Kidney (tissue), 14 donors: ENCODE data around the gene SP140. TPM values are rescaled to one million over a fixed set of nuclear protein-coding genes. Genes with fewer than 3 reads are reported as not detected.

Source experiments
- DNase-seq, 5 donors: peaks; one replicate each; pipeline ENCODE4 v3.0.0-alpha.2; 2013 to 2020
- FAIRE-seq: peaks from 2 replicates; lab custom pipeline; 2012; peaks lifted over from hg19 to GRCh38; lab: Jason Lieb, UNC
- H3K27ac ChIP-seq, 2 donors: one replicate each; pipeline ENCODE4 v1.7.0; 2013; ENCODE audit warnings: low read depth in 2 of 2, low read length in 2 of 2, inconsistent platforms in 1 of 2
- H3K27me3 ChIP-seq: one replicate; pipeline ENCODE4 v1.7.1; 2013; ENCODE audit warnings: low read length, inconsistent platforms; ENCODE audit not compliant: control insufficient read depth, insufficient read depth
- H3K36me3 ChIP-seq, 3 donors: one replicate each; pipeline versions ENCODE4 v1.7.0 to v1.7.1; 2013; ENCODE audit warnings: low read length in 3 of 3, control low read depth in 1 of 3, inconsistent platforms in 1 of 3; ENCODE audit not compliant: insufficient read depth in 3 of 3, control insufficient read depth in 2 of 3
- H3K4me1 ChIP-seq, 3 donors: one replicate each; pipeline versions ENCODE4 v1.7.0 to v1.7.1; 2013; ENCODE audit warnings: low read length in 3 of 3, inconsistent platforms in 1 of 3, low read depth in 1 of 3; ENCODE audit not compliant: control insufficient read depth in 2 of 3, insufficient read depth in 2 of 3
- H3K4me3 ChIP-seq, 3 donors: one replicate each; pipeline versions ENCODE4 v1.7.0 to v1.8.1; 2013; ENCODE audit warnings: low read length in 3 of 3, control low read depth in 1 of 3, inconsistent platforms in 1 of 3
- H3K9ac ChIP-seq, 3 donors: one replicate each; pipeline versions ENCODE4 v1.7.0 to v1.7.1; 2013; ENCODE audit warnings: low read length in 3 of 3, control low read depth in 1 of 3, inconsistent platforms in 1 of 3
- H3K9me3 ChIP-seq, 3 donors: one replicate each; pipeline versions ENCODE4 v1.7.0 to v1.7.1; 2013; ENCODE audit warnings: low read length in 3 of 3, control low read depth in 1 of 3, inconsistent platforms in 1 of 3; ENCODE audit not compliant: control insufficient read depth in 2 of 3, insufficient read depth in 1 of 3
- CTCF ChIP-seq: IDR thresholded peaks from 3 replicates; pipeline ENCODE4 v1.5.1; 2012; ENCODE audit warnings: mild to moderate bottlenecking, moderate library complexity, borderline replicate concordance; ENCODE audit not compliant: insufficient read depth; ENCODE audit errors: extremely low read depth
- intact Hi-C: fragments of 100-400 bp; cut with DNase I; formaldehyde crosslinking; loops from one replicate; pipeline ENCODE4 v1.11.1; 2022
- polyA plus RNA-seq: library from polyadenylated mRNA; stranded (reverse); fragments of 350-450 nt; fragmentation: Illumina TruSeq; extraction: RNeasy Lipid Tissue Mini Kit (QIAGEN cat#74804); gene quantifications from one replicate; pipeline ENCODE4 v1.2.3, GENCODE V29; 2014; ENCODE audit warnings: low read depth, low replicate concordance; ENCODE audit not compliant: insufficient read depth
- total RNA-seq: library from RNA; stranded (reverse); fragmentation: NEBNext Ultra II Directional; extraction: Animal tissue kit (Norgen Biotek cat#: 25700); gene quantifications from one replicate; pipeline ENCODE4 v1.2.1, GENCODE V29; 2021
- donor health status: control.
- donor health status: control.
- donor health status: control.
- donor health status: control.
- donor health status: control.
- donor health status: DM: yes; HTN: yes; CAD: no.
- donor health status: Normal renal cell carcinoma (clear cell type).

The SP140 gene
- total and polyA plus RNA-seq, 2 donors from 2014 or later = 0.52 to 7.3 TPM

- Histone ChIP-seq H3K27ac (no peak overlapping the region), H3K9ac (no peak overlapping the region), H3K27me3 (no peaks in the 10 kb centered on the region), H3K4me1 (no peaks in the 10 kb centered on the region), H3K9me3 (no peaks in the 10 kb centered on the region), H3K36me3 (no peaks in the 10 kb centered on the region), H3K4me3 (no peak overlapping the region)
- DNase-seq = no peak
- intact Hi-C loops = no loop called here
- no peak for FAIRE-seq
- no peak for TF ChIP-seq CTCF
Observed at GRCh38 chr2:230267556-230267955, 42.0 kb downstream of the SP140 start.

GRCh38 chr2:230268606-230269243 is 43.2 kb downstream of the SP140 start:
- intact Hi-C loops = no loop called here

GRCh38 chr2:230269715-230270114 is 44.2 kb downstream of the SP140 start:
- FAIRE-seq (no peak), DNase-seq (no peak)
- no peak overlapping the region for H3K27ac ChIP-seq
- H3K9ac ChIP-seq = no peak overlapping the region
- intact Hi-C loops = no loop called here
- no peaks in the 10 kb centered on the region for H3K27me3 ChIP-seq
- H3K4me3 ChIP-seq = no peak overlapping the region
- no peaks in the 10 kb centered on the region for H3K4me1 ChIP-seq
- TF ChIP-seq CTCF = no peak
- H3K36me3 ChIP-seq = no peaks in the 10 kb centered on the region
- no peaks in the 10 kb centered on the region for H3K9me3 ChIP-seq

More at GRCh38 chr2:230268606-230269243, 43.2 kb downstream of the SP140 start:
- H3K4me1 ChIP-seq = no peaks in the 10 kb centered on the region
- no peak overlapping the region for H3K27ac ChIP-seq
- DNase-seq (no peak), FAIRE-seq (no peak)
- H3K9me3 ChIP-seq = no peaks in the 10 kb centered on the region
- H3K9ac ChIP-seq = no peak overlapping the region
- TF ChIP-seq CTCF = no peak
- H3K27me3 ChIP-seq = no peaks in the 10 kb centered on the region
- no peaks in the 10 kb centered on the region for H3K36me3 ChIP-seq
- no peak overlapping the region for H3K4me3 ChIP-seq

- no peak for TF ChIP-seq CTCF
- no peak for DNase-seq
- intact Hi-C loops = no loop called here
- Histone ChIP-seq H3K4me3 (no peak overlapping the region), H3K9me3 (no peaks in the 10 kb centered on the region), H3K36me3 (no peaks in the 10 kb centered on the region), H3K27ac (no peak overlapping the region), H3K27me3 (no peaks in the 10 kb centered on the region), H3K9ac (no peak overlapping the region), H3K4me1 (no peaks in the 10 kb centered on the region)
- no peak for FAIRE-seq
Observed at GRCh38 chr2:230282936-230283335, 57.4 kb downstream of the SP140 start.
